GM19372 (cell line): ENCODE results near the gene PPIG.
"Not testable (repeated sequence)": the region's sequence is repeated elsewhere in the genome, so short reads cannot be mapped to it uniquely, and the experiment has no call there.

Experiments
- ATAC-seq: cut with Tn5 transposase; IDR thresholded peaks from one replicate; pipeline ENCODE4 v1.9.1; 2021; ENCODE audit warnings: mild to moderate bottlenecking, low read depth, moderate library complexity; ENCODE audit not compliant: unreplicated experiment

The PPIG gene

GRCh38 chr2:169585673-169586072 is 1.5 kb downstream of the PPIG start:
- no peak for ATAC-seq

DNA sequence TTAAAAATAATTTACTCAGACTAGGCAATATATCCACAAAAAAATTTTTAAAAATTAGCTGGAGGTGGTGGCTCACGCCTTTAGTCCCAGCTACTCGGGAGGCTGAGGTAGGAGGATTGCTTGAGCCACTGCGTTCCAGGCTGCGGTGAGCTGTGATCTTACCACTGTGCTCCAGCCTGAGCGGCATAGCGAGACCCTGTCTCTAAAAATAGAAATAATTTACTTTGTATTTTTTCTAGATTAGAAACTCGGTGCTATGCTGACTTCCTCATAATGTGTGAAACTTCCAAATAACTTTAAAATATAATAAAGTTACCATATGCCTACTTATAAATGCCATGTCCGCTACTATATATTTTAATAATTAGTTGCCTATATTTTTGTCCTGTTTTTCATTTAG is 6.7 kb downstream of the PPIG start:
- ATAC-seq: no peak

DNA sequence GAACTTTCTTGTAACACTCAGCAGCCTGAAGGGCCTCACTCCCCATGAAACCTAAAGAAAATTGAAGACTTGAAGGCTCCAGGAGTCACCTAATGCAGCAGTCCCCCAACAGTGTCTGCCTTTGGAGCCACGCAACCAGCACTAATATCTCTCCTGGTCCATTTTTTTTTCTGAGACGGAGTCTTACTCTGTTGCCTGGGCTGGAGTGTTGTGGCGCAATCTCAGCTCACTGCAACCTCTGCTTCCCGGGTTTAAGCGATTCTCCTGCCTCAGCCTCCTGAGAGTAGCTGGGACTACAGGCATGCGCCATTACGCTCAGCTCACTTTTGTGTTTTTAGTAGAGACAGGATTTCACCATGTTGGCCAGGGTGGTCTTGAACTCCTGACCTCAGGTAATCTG is 12.4 kb downstream of the PPIG start:
- ATAC-seq: not testable (repeated sequence)

DNA sequence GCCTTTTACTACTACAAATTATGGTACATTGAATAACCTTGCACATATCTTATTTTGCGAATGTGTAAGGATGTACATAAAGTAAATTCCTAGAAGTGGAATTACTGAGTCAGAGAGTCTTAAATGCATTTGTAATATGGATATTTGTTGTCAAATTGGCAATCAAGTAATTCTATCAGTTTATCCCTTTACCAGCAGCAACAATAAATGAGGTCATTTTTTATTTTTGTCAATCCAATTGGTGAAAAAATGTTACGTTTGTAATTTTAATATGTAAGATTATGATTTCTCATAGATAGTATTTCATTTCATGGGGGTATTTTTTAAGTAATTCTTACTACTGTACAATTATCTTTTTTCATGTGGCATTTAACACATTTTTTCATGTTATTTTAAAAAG is 14.8 kb downstream of the PPIG start:
- ATAC-seq: no peak

DNA sequence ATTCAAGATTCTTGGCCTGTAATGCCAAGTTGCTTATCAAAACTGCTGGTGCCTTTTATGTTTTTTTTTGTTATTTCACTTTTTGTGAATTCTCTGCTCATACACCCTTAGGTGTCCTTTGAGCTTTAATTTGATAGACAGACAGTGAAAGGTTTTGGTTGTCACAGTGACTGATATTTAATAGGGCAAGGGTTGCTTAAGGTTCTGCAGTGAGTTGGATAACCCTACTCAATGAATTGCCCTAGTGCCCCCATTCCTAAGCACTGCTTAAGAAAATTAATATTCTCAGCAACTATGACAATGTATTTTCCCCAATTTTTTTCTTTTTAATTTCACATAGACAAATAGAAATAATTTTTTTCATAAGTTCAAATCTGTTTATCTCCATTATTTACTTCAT is 15.4 kb downstream of the PPIG start:
- ATAC-seq: no peak

GRCh38 chr2:169609264-169609663 is 25.1 kb downstream of the PPIG start:
- no peak for ATAC-seq

GRCh38 chr2:169613876-169614275 is 29.7 kb downstream of the PPIG start:
- no peak for ATAC-seq

- not testable (repeated sequence) for ATAC-seq
Observed at GRCh38 chr2:169615982-169616381, 31.8 kb downstream of the PPIG start.

- ATAC-seq: no peak
Observed at GRCh38 chr2:169619946-169620345, 35.8 kb downstream of the PPIG start.

GRCh38 chr2:169620509-169620908 is 36.4 kb downstream of the PPIG start:
- no peak for ATAC-seq

GRCh38 chr2:169623235-169623634 is 39.1 kb downstream of the PPIG start:
- ATAC-seq: no peak

- no peak for ATAC-seq
Observed at GRCh38 chr2:169625781-169626180, 41.6 kb downstream of the PPIG start.

DNA sequence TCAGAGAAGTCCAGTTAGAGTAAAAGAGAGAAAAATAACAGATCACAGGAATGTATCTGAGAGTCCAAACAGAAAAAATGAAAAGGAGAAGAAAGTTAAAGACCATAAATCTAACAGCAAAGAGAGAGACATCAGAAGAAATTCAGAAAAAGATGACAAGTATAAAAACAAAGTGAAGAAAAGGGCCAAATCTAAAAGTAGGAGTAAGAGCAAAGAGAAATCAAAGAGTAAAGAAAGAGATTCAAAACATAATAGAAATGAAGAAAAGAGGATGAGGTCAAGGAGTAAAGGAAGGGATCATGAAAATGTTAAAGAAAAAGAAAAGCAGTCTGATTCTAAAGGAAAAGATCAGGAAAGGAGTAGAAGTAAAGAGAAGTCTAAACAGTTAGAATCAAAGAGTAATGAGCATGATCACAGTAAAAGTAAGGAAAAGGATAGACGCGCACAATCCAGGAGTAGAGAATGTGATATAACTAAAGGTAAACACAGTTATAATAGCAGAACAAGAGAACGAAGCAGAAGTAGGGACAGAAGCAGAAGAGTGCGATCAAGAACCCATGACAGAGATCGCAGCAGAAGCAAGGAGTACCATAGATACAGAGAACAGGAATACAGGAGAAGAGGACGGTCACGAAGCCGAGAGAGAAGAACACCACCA is 52.4 kb downstream of the PPIG start:
- no peak for ATAC-seq

DNA sequence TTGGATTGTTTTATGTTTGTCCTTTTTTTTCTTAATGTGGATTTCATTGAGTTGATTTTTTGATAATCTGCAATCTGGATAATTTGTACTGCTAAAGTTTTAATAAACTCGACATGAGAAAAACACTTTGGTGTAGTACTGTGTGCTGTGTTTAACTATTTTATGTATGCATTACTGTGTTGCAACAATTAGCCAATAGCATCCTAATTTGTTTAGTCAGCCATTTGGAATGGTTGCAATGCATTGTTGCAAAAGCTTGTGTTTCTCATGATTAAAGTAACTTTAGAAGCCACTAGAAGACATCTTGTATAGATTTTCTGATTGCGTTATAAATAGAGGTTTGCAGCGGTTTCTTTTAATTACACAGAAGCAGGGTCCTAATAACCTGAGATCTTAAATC is 53.5 kb downstream of the PPIG start:
- no peak for ATAC-seq

- ATAC-seq: no peak
Observed at GRCh38 chr2:169640104-169640503, 56.0 kb downstream of the PPIG start.

DNA sequence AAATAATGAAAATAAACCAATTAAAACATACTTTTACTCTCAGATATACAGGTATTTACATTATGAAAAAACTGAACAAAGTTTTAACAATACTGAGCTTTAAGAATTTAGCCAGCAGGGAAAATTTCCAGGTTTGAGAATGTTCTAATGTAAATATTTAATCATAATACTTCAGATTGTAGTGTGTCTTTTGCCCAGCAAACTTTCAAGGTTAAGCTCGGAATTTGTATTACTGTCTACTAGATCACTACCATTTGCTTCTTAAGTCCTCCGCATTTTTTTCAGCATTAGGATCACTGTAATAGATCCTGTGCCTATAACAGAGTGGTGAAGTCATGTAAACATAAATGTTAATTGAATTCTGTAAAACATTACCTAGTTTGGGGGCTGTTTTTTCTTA is 57.3 kb downstream of the PPIG start:
- ATAC-seq: no peak

GRCh38 chr2:169644173-169644572 is 60.0 kb downstream of the PPIG start:
- no peak for ATAC-seq

GRCh38 chr2:169647496-169647895 is 63.3 kb downstream of the PPIG start:
- no peak for ATAC-seq

DNA sequence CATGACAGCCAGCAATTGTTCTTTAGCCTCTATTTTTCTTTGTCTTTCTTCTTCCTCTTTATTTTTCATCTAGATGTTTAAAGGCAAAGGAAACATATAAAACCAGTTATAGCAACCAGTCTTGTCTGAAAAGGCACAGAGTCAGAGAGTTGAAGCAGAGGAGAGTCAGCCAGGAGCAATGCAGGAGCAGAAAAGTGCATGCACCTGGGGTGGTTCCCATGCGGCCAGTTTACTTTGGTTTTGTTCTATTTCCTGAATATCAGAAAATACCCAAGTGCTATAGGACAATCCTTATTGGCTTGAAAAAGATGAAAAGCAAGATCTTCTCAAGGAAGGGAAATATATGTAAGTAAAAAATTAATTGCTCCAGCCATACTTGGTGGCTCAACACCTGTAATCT is 65.1 kb downstream of the PPIG start:
- no peak for ATAC-seq

- ATAC-seq: no peak
Observed at GRCh38 chr2:169653636-169654035, 69.5 kb downstream of the PPIG start.

DNA sequence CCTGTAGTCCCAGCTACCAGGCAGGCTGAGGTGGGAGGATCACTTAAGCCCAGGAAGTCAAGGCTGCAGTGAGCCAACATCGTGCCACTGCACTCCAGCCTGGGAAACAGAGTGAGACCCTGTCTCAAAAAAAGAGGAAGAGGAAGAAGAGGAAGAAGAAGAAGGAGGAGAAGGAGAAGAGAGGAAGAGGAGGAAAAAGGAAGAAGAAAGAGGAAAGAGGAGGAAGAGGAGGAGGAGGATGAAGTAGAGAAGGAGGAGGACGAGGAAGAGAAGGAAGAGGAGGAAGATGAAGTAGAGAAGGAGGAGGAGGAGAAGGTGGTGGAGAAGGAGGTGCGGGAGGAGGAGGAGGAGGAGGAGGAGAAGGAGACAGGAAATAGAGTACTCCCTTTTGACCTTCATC is 72.0 kb downstream of the PPIG start:
- ATAC-seq: no peak

- no peak for ATAC-seq
Observed at GRCh38 chr2:169658877-169659276, 74.7 kb downstream of the PPIG start.

DNA sequence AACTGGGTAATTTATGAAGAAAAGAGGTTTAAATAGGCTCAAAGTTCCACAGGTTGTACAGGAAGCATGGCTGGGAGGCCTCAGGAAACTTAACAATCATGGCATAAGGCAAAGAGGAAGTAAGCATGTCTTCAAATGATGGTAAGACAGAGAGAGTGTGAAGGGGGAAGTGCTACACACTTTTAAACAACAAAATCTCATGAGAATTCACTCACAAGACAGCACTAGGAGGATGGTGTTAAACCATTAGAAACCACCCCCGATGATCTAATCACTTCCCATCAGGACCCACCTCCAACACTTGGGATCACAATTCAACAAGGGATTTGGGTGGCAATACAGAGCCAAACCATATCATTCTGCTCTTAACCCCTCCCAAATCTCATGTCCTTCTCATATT is 75.2 kb downstream of the PPIG start:
- ATAC-seq: no peak
